ENCODE data around the gene RNASE11.
"Not testable (repeated sequence)": the region's sequence is repeated elsewhere in the genome, so short reads cannot be mapped to it uniquely, and the experiment has no call there.

Gene RNASE11

DNA sequence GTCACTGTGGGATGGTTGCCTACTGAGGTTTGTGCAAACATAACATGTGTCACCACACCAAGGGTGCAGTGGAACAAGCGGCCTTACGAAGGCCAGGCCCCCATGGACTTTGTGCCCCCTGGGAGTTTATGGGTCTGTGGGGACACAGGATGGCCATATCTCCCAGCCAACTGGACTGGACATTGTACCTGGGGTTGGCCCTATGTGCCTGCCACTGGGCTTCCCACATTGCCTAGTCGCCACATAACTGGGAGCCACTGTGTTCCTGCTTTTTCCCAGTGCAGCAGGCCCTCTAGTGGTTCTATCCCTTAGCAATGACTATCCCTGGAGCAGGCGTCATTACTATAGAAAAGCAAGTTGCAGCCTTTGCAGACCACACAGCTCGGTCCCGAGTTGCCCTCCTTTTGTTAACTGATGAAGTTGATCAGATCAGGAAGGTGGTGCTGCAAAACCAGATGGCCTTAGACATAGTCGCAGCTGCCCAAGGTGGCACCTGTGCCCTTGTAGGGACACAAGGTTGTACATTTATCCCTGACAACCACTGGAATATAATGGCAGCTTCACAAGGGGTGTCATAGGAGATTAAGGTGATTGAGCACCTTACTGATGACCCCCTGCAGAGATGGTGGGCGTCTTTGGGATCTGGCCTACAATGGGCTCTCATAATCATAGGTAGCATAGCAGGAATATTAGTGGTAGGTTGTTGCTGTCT, 18.5 kb upstream of the RNASE11 start:
- no peak overlapping the region for H3K27ac ChIP-seq
- H3K36me3 ChIP-seq: no peaks in the 10 kb centered on the region
- DNase-seq: peak; percentile 48
- H3K4me3 ChIP-seq (ENCODE audit: low read depth, low read length): no peak overlapping the region
- H3K27me3 ChIP-seq (ENCODE audit: insufficient read depth, low read depth, severe bottlenecking): peaks cover 88% of the 10 kb centered on the region
- H3K9me3 ChIP-seq (ENCODE audit: severe bottlenecking): no peaks in the 10 kb centered on the region
- TF ChIP-seq, protein P1, sequence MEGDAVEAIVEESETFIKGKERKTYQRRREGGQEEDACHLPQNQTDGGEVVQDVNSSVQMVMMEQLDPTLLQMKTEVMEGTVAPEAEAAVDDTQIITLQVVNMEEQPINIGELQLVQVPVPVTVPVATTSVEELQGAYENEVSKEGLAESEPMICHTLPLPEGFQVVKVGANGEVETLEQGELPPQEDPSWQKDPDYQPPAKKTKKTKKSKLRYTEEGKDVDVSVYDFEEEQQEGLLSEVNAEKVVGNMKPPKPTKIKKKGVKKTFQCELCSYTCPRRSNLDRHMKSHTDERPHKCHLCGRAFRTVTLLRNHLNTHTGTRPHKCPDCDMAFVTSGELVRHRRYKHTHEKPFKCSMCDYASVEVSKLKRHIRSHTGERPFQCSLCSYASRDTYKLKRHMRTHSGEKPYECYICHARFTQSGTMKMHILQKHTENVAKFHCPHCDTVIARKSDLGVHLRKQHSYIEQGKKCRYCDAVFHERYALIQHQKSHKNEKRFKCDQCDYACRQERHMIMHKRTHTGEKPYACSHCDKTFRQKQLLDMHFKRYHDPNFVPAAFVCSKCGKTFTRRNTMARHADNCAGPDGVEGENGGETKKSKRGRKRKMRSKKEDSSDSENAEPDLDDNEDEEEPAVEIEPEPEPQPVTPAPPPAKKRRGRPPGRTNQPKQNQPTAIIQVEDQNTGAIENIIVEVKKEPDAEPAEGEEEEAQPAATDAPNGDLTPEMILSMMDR (IDR thresholded peaks at IDR 0.05; ENCODE audit: low read depth, low read length): peak; percentile 72

DNA sequence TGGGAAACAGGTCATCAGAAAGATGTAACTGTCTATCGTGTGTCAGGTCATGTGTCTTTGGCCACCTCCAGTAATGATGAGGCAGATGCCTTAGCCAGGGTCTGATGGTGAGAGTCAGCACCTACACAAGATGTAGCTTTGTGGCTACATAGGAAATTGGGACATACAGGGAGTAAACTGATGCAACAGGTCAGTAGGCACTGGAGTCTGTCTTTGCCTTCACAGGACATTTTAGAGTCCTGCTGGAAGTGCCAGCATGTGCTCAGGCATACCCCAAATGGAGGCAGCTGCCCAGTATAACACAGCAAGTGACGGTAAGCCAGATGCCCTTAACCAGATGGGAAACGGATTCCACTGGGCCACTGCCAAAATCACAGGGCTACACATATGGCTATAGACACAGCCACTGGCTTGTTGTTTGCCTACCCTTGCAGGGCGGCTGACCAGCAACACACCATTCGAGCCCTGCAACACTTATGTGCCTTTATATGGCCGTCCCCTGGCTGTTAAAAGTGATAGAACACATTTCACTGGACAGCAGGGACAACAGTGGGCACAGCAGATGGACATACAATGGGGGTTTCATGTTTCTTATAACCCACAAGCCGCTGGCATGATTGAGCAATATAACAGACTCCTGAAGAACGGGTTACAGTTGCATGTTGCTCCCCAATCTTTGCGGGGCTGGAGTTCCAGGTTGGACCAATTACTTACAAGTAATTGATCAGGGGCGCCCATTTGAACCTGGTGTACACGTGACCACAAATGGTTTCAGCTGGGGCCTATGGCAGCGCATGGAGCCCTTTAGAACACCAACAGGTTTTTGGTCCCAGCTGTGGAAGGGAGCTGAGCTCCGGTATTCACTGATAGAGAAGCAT, 16.3 kb upstream of the RNASE11 start:
- Histone ChIP-seq H3K9me3 (ENCODE audit: severe bottlenecking) (no peaks in the 10 kb centered on the region), H3K36me3 (no peaks in the 10 kb centered on the region), H3K27me3 (ENCODE audit: insufficient read depth, low read depth, severe bottlenecking) (peaks cover 92% of the 10 kb centered on the region), H3K27ac (no peak overlapping the region), H3K4me3 (ENCODE audit: low read depth, low read length) (no peak overlapping the region)
- TF ChIP-seq, protein P1 (IDR thresholded peaks at IDR 0.05; ENCODE audit: low read depth, low read length): no peak
- no peak for DNase-seq

DNA sequence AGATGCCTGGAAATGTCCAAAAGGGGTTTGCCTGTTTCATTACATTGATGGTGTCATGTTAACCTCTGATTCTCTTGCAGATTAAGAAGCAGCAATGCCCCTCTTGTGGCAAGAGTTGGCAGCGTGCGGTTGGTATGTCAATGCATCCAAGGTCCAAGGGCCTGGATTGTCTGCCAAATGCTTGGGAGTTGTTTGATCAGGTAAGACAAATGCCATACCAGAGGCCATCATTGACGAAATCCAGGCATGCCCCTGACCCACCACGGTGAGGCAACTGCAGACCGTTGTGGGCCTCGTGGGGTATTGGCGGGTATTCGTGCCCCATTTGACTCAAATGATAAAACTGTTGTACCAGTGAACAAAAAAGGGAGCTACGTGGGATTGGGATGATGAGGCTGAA, 14.8 kb upstream of the RNASE11 start:
- TF ChIP-seq, protein P1 (IDR thresholded peaks at IDR 0.05; ENCODE audit: low read depth, low read length): no peak

DNA sequence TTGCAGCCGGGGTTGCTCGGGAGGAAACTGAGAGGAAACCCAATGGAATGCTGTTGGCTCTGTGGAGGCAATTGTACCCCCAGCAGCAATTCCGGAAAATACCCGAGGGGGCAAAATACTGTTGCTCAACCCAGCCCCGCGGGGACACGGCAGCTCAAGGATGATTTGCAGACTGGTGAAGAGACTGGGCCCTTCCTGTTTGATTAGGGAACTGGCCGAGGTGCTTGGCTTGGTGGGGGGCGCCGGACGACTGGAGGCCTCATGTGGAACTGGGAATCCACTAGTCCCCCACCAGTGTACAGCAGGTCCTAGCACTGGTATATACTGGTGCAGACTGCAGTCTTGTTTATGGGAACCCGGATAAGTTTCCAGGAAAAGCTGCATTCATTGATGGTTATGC, 13.7 kb upstream of the RNASE11 start:
- Histone ChIP-seq H3K27me3 (ENCODE audit: insufficient read depth, low read depth, severe bottlenecking) (peaks cover 94% of the 10 kb centered on the region), H3K27ac (no peak overlapping the region), H3K4me3 (ENCODE audit: low read depth, low read length) (no peak overlapping the region), H3K36me3 (no peaks in the 10 kb centered on the region), H3K9me3 (ENCODE audit: severe bottlenecking) (no peaks in the 10 kb centered on the region)
- TF ChIP-seq, protein P1 (IDR thresholded peaks at IDR 0.05; ENCODE audit: low read depth, low read length): no peak
- no peak for DNase-seq

More for the DNA sequence above, 14.8 kb upstream of the RNASE11 start:
- Histone ChIP-seq H3K9me3 (ENCODE audit: severe bottlenecking) (no peaks in the 10 kb centered on the region), H3K27me3 (ENCODE audit: insufficient read depth, low read depth, severe bottlenecking) (peaks cover 93% of the 10 kb centered on the region), H3K27ac (no peak overlapping the region), H3K4me3 (ENCODE audit: low read depth, low read length) (no peak overlapping the region), H3K36me3 (no peaks in the 10 kb centered on the region)
- DNase-seq: no peak

DNA sequence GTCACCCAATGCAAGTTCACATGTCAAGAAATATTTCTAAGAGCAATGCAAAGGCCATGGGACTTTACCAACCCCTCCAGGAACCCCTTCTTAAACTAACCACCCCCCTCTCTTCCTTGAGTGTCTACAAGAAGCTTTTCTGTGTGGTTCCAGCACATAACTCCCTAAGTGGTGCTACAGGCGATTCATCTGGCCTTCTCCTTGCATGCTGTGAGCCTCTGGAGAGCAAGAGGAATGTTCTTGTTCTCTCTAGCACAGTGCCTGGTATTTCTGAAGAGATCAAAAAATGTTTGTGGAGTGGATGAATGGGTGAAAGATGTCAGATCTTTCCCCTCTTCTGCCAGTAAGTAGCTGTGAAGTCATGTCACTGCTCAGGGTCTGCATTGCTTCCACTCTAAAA, 9.3 kb upstream of the RNASE11 start:
- Histone ChIP-seq H3K27me3 (ENCODE audit: insufficient read depth, low read depth, severe bottlenecking) (peaks cover 82% of the 10 kb centered on the region), H3K36me3 (no peaks in the 10 kb centered on the region), H3K4me3 (ENCODE audit: low read depth, low read length) (no peak overlapping the region), H3K27ac (no peak overlapping the region), H3K9me3 (ENCODE audit: severe bottlenecking) (peaks cover 2% of the 10 kb centered on the region)
- no peak for DNase-seq
- TF ChIP-seq, protein P1 (IDR thresholded peaks at IDR 0.05; ENCODE audit: low read depth, low read length): no peak

DNA sequence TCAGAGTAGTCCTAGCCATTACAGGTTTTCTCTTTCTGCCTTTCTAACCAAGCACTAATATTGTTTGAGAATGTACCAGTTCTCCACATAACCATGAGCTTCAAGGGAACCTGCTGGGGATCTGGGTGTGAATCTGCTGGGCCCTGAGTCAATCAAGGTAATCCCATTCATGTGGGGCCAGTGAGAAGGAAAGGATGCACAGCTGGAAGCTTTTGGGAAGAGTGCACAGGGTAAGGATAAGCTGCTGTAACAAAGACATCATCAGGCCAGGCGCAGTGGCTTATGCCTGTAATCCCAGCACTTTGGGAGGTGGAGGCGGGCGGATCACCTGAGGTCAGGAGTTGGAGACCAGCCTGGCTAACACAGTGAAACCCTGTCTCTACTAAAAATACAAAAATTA, 7.9 kb upstream of the RNASE11 start:
- H3K9me3 ChIP-seq (ENCODE audit: severe bottlenecking); H3K36me3 ChIP-seq; DNase-seq; H3K4me3 ChIP-seq (ENCODE audit: low read depth, low read length); H3K27ac ChIP-seq: not testable (repeated sequence)
- H3K27me3 ChIP-seq (ENCODE audit: insufficient read depth, low read depth, severe bottlenecking): peaks cover 75% of the 10 kb centered on the region

Measured in WERI-Rb-1 (cell line).